ENCODE measurements around the gene GNAO1. TPM values are rescaled to one million over a fixed set of nuclear protein-coding genes. Genes with fewer than 3 reads are reported as not detected.

The GNAO1 gene
- polyA plus RNA-seq, 1 of the 3 experiments (the other 2 are of a cell fraction) = 0.30 TPM

GRCh38 chr16:56262551-56263245, 71.4 kb downstream of the GNAO1 start (continued):
- TF ChIP-seq GABPA (IDR thresholded peaks at IDR 0.05; ENCODE audit: low read depth) = no peak
- TF ChIP-seq IRF3 (IDR thresholded peaks at IDR 0.05; ENCODE audit: low read depth, low read length) = no peak
- TF ChIP-seq RCOR1 (IDR thresholded peaks at IDR 0.05; ENCODE audit: low read length) = peak; percentile 76
- peak; percentile 70; the same call in 1 of the 2 replicates for TF ChIP-seq GATA2 (CRISPR knock-in tag; IDR thresholded peaks at IDR 0.05)
- TF ChIP-seq FOXJ3 (CRISPR knock-in tag; IDR thresholded peaks at IDR 0.05) = no peak
- TF ChIP-seq CHD2 (IDR thresholded peaks at IDR 0.05; ENCODE audit: low read length, partially characterized antibody) = no peak
- no peak for TF ChIP-seq USF2 (IDR thresholded peaks at IDR 0.05; ENCODE audit: borderline replicate concordance, low read depth, low read length)
- peak in 1 of 2 experiments; percentile 50; a peak in 1 of 4 replicates for TF ChIP-seq EP300 (IDR thresholded peaks at IDR 0.05; ENCODE audit: borderline replicate concordance in 1 of 2, low read depth in 1 of 2, low read length in 1 of 2)

- peaks cover 0 to 85% of the 10 kb centered on the region in 2 experiments; a peak in 2 of 4 replicates for H3K4me1 ChIP-seq (ENCODE audit: control insufficient read depth in 1 of 2, insufficient read depth in 2 of 2, low read depth in 1 of 2, low read length in 1 of 2)
- no peaks in the 10 kb centered on the region for H3K9me3 ChIP-seq
- H3K9me2 ChIP-seq = no peaks in the 10 kb centered on the region
- ChIA-PET POLR2A (interaction anchor here (0.7 to 2.5 kb wide), 6 partner anchors 10 to 162 kb away, joined by 3 to 8 read pairs (median 3); partner anchors contain the start of gene GNAO1), CTCF (interaction anchor here (0.9 to 3.9 kb wide), 10 partner anchors 11 to 92 kb away, joined by 3 to 20 read pairs (median 5); partner anchors contain the start of gene GNAO1)
- DNase-seq = peak; percentile 86
- TF ChIP-seq REST (IDR thresholded peaks at IDR 0.05; ENCODE audit: low read depth, low read length) (no peak), EP300 (IDR thresholded peaks at IDR 0.05; ENCODE audit: borderline replicate concordance in 1 of 2, low read depth in 1 of 2, low read length in 1 of 2) (peak in 1 of 2 experiments; percentile 93; a peak in 2 of 4 replicates), SMC3 (IDR thresholded peaks at IDR 0.05; ENCODE audit: low read depth, low read length) (no peak; the same call in 1 of the 2 replicates), MXI1 (IDR thresholded peaks at IDR 0.05; ENCODE audit: low read depth, low read length) (peak; percentile 93), FOXJ3 (CRISPR knock-in tag; IDR thresholded peaks at IDR 0.05) (peak; percentile 96), POLR2AphosphoS5 (IDR thresholded peaks at IDR 0.05; ENCODE audit: low read depth, low read length) (no peak), RAD21 (IDR thresholded peaks at IDR 0.05; ENCODE audit: low read length) (peak; percentile 42), TCF12 (IDR thresholded peaks at IDR 0.05) (peak; percentile 18; the same call in 1 of the 2 replicates), RCOR1 (IDR thresholded peaks at IDR 0.05; ENCODE audit: low read length) (peak; percentile 97), CHD2 (IDR thresholded peaks at IDR 0.05; ENCODE audit: low read length, partially characterized antibody) (peak; percentile 90), GATA2 (CRISPR knock-in tag; IDR thresholded peaks at IDR 0.05) (peak; percentile 87), PBX3 (IDR thresholded peaks at IDR 0.05) (no peak)
- H3K4me2 ChIP-seq = no peak overlapping the region
- no peaks in the 10 kb centered on the region for H3K79me2 ChIP-seq (ENCODE audit: insufficient read depth)
- no peaks in the 10 kb centered on the region for H3K27me3 ChIP-seq (ENCODE audit: insufficient read depth)
- H3K36me3 ChIP-seq (replicated peaks in 1 of 2; ENCODE audit: control insufficient read depth in 1 of 2, insufficient read depth in 2 of 2, low read length in 1 of 2) = no peaks in the 10 kb centered on the region
- 47% methylated on average over 9 of the region's 11 CpGs for WGBS (ENCODE audit: low lambda C conversion rate)
- no peak overlapping the region for H3K4me3 ChIP-seq (ENCODE audit: low read depth in 2 of 2, low read length in 1 of 2)
- no peaks in the 10 kb centered on the region for H4K20me1 ChIP-seq (ENCODE audit: insufficient read depth)
- H2AFZ ChIP-seq (ENCODE audit: low read depth) = no peak overlapping the region
- peak overlapping the region in 1 of 2 experiments; percentile 93; a peak in 2 of 4 replicates for H3K27ac ChIP-seq (ENCODE audit: low read depth in 2 of 2, low read length in 1 of 2)
- H3K9ac ChIP-seq = no peak overlapping the region
- no peaks in the 10 kb centered on the region for H3F3A ChIP-seq (replicated peaks; ENCODE audit: insufficient read depth)
These were observed 72.7 kb downstream of the GNAO1 start for GRCh38 chr16:56263711-56264608.
